ENCODE results near the gene SUCO. TPM values are rescaled to one million over a fixed set of nuclear protein-coding genes. Genes with fewer than 3 reads are reported as not detected.
"Not testable (repeated sequence)": the region's sequence is repeated elsewhere in the genome, so short reads cannot be mapped to it uniquely, and the experiment has no call there.

Gene SUCO
- total RNA-seq, 1 donor from 2014 or later: 48.1 TPM

DNA sequence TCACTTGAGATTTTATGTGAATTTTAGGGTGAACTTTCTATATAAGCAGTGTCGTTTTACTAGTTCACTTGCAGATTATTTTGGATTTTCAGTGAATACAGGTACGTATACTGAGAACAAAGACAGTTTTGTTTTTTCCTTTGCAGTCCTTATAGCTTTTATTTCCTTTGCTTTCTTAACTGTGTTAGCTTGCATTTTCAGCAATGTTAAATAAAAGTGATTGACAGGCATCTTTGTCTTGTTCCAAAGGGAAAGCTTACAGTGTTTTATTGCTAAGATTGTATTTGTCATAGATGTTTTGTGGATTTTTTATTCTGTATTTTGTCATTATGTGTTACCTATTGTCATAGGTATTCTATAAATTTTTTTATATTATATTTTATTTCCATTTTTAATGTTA lies 72.7 kb downstream of the SUCO start:
- intact Hi-C loops (cut with micrococcal nuclease): loop anchor here (5.0 kb wide), 1 partner anchor 153 kb away; no protein-coding TSS in a partner anchor

DNA sequence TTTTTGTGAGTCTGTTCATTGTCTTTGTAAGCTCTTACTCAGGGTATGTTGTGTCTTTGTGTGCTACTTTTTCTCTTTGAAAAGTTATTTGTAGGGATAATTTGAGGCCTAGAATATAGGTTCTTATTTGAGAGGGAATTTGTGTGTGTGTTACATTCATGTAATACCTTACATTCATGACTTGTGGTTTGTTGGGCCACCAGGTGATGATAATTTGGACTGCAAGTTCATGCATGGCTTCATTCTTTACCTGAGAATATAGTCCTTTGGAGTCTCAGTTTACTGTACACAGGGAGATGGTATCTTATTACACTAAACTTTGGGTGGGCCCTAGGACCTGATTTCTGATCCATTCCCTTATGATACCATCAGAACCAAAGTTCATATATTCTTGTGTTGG lies 74.2 kb downstream of the SUCO start:
- intact Hi-C loops (cut with micrococcal nuclease): loop anchor here (5.0 kb wide), 1 partner anchor 155 kb away; no protein-coding TSS in a partner anchor

DNA sequence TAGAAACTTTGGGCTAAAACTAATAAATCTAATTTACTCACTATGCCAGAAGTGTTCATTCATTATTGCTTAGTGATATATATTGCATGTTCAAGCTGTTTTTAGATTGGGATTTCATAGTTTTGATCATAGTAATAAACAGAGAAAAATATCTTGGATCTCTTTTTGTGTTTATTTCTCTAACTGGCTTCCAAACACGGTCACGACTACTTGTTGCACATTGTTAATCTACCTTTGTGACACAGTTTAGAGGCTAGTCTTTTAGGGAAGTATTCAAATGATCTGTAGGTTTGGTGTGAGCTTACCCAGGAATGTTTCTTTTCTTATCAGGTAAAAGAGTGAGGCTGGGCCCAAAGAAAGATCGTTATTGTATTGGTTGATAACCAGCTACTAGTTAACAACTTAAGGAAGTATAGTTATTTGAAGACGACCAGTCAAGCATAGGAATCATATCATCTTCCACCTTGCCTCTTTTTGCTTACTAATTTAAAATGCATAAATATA lies 75.2 kb downstream of the SUCO start:
- intact Hi-C loops (cut with micrococcal nuclease): loop anchor here (2.0 to 5.0 kb wide), 2 partner anchors 55 to 156 kb away; no protein-coding TSS in a partner anchor

DNA sequence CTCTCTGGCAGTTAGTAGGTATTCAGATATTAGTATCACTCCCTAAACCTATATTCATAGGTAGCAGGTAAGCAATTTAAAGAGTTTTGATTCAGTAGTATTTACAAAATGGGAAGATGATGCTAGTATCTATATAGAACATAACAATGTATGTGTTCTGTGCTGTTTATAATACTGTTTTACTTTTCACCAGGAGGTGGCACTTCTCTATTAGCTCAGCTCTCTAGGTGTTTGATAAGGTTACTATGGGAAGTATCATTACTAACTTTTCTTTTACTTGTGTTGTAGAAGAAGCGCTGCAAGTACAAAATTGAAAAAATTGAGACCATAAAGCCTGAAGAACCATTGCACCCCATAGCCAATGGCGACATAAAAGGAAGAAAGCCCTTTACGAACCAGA lies 76.6 kb downstream of the SUCO start:
- intact Hi-C loops (cut with micrococcal nuclease): loop anchor here (1.0 to 5.0 kb wide), 6 partner anchors 30 to 157 kb away; no protein-coding TSS in a partner anchor

DNA sequence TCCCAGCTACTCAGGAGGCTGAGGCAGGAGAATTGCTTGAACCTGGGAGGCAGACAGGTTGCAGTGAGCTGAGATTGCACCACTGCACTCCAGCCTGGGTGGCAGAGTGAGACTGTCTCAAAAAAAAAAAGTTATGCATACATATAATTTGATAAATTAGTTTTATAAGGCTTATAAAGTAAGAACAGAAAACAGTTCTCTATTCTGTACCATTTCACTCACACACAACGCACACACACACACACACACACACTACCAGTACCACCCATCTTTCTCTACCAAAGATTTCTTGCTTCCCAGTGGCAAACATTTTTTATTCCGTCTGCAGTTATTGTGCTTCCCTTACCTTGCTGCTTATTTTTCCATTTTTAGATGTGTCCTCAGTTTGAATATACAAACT lies 79.5 kb downstream of the SUCO start:
- intact Hi-C loops (cut with micrococcal nuclease): no loop called here

DNA sequence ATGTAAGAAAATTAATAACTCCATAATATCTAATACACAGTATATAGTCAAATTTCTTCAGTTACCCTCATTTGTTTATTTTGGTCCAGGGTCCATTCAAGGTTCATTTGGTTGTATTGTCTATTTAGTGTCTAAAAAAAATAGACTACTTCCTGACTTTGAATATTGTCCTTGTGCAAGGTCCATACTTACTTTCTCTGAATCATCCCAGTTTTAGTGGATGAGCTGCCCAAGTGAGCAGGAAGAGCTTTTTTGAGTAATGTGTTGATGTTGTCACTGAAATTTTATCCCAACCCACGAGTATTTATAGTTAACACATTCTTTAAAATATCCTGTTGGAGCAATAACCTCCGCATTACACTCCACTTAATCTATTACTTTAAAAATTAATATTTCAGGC lies 80.3 kb downstream of the SUCO start:
- intact Hi-C loops (cut with micrococcal nuclease): no loop called here

DNA sequence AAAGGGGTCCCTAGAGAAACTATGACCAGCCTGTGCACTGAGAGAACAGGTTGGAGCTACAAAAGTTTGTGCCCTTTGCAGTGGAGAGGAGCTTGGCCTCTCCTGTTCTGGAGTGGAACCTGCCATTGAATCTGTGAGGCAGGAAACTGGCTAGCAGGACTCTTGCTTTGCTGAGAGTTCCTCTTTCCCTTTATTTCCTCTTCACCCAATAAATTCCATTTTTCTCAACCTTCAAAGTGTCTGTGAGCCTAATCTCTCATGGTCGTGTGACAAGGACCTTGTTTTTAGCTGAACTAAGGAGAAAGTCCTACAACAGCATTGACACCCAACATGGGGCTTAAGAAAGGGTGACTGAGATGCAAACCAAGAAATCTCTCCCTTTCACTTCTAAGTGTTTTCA lies 83.2 kb downstream of the SUCO start:
- intact Hi-C loops (cut with micrococcal nuclease): no loop called here

DNA sequence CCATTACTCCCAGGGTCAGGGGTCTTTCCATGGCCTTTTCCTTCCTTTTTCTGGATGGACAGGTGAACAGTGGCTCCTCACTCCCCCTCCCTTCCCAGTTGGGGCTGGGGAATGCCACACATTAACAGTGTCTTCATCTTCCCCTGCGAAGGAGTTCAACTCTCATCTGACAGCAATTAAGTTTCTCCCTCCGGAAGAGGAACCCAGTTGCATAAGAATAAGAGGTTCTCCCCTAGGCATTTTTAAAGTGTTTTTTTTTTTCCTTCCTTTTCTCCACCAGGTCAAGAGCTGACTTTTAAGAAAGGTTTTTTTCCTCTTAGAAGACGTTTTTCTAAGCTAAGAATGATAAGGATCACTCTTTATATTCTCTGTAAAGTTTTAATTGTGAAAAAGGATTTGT lies 83.7 kb downstream of the SUCO start:
- intact Hi-C loops (cut with micrococcal nuclease): no loop called here

DNA sequence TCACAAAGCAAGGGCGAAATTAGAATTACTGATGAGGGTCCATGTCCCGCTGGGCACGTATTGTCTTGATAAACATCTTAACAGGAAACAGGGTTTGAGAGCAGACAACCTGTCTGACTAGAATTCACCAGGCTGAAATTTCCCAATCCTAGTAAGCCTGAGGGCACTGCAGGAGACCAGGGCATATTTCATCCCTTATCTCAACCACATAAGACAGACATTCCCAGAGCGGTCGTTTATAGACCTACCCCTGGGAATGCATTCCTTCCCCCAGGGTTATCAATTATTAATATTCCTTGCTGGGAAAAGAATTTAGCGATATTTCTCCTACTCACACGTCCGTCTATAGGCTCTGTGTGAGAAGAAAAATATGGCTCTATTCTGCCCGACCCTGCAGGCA lies 87.7 kb downstream of the SUCO start:
- intact Hi-C loops (cut with micrococcal nuclease): not testable (repeated sequence)

DNA sequence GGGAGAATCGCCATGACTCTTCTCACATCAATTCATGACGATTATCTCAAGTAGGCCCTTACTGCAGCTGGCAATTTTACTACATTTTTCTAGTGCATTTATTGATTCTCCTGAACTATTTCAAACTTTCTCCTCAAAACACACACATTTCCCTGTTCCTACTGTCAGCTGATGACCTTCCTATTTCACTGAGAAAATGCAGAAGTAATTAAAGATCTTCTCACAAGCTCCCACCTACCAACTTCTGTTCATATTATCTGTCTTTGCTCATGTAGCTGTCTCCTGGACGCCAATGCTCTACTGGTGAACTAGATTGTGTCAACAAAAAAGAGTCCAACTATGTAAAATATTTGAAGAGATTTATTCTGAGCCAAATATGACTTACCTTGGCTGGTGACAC lies 89.6 kb downstream of the SUCO start:
- intact Hi-C loops (cut with micrococcal nuclease): no loop called here

DNA sequence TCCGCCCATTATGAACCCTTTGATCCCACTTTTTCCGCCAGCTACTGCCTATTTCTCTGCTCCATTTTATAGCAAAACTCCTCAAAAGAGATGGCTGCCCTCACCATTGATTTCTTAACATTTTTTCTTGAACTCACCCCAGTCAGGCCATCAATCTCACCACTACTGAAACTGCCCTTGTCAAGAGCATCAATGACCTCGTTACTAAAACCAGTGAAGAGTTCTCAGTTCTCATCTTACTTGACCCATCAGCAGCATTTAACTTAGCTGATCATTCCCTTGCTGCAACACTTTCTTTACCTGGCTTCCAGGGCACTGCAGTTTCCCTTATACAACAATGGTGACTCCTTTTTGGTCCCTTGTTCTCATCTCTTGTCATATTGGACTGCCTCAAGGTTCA lies 90.8 kb downstream of the SUCO start:
- intact Hi-C loops (cut with micrococcal nuclease): no loop called here

DNA sequence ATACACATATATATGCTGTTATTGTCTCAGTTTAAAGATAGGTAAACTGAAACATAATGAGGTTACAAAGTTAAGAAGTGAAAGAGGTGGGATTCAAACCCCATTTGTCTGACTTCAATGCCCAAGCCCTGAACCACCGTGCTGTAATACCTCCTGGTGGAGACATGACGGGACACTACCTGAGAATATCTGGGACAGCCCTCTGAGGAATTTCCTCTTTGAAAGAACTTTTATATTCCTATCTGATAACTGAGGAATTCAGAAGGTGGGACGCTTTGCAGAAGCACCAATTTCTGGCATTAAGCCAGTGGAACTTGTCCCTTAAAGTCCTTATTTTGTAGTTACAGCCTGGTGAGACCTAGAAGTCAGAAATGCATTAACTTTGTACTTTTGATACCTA lies 93.9 kb downstream of the SUCO start:
- intact Hi-C loops (cut with micrococcal nuclease): loop anchor here (5.0 kb wide), 1 partner anchor 35 kb away; no protein-coding TSS in a partner anchor

DNA sequence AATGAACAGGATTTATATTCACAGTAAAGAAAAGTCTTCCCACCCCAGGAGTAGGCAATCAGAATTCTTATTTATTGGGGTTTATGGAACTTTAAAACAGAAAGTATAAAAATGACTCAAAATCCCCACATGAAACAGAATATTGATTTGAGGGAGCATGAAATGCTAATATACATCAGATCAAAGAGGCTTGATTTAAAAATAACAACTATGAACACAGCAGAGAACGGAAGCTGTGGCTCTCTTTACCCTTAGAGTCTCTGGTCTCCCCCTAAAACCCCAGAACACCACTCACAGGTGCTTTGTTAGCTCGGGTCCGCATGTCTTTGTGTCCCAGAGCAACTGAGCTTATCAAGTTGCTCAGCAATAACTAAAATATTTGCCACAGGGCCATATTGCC lies 94.8 kb downstream of the SUCO start:
- intact Hi-C loops (cut with micrococcal nuclease): loop anchor here (1.0 to 5.0 kb wide), 2 partner anchors 12 to 35 kb away; no protein-coding TSS in a partner anchor

DNA sequence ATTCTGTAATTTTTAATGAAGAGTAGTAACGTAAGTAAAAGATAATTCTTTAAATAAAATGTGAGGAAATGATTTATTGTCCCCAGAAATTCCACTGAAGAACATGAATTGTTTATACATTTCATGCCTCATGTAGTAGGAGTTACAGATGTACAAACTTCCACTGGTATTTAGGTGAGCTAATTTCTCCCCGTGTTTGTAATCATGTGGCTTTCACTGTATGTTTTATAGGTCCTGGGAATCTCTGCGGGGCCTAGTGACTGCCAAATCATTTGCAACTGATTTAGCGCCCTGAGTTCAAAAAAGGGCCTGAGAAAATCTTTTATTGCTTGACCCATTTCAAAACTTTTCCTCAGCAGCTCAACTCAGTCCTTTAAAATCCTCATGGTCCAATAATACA lies 95.5 kb downstream of the SUCO start:
- intact Hi-C loops (cut with micrococcal nuclease): loop anchor here (1.0 to 5.0 kb wide), 2 partner anchors 11 to 34 kb away; no protein-coding TSS in a partner anchor

DNA sequence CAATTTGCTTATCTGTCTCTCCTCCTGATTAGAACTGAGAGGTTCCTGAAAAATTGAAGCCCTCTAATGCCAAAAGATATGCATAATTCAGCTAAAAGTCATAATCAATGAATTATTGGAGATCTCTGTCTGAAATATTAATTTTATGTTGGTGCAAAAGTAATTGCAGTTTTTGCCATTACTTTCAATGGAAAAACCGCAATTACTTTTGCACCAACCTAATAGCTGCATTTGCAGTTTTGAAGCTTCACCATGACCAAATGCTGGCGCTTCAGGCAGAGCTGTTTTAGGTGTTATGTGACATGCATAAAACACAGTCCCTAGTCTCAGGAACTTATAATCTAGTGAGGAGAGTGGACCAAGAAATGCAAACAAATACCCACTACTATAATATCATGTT lies 96.2 kb downstream of the SUCO start:
- intact Hi-C loops (cut with micrococcal nuclease): loop anchor here (5.0 kb wide), 1 partner anchor 33 kb away; no protein-coding TSS in a partner anchor

DNA sequence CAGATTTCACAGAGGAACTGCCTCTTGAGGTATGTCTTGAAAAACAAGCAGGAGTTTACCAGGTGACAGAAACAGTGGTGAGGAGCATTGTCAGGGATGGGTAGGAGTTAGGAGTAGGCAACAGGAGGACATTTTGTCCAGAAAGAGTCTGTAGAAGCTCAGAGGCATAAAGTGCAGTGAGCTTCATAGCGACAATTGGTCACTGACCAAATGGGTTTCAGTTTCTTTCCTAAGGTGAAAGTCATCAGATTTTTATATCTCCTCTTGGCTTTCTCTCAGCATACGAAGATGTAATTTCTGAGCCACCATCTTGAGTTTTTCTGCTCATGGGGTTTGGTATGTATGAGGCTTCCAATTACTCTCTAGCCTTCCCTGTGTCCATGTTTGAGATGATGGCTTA lies 96.7 kb downstream of the SUCO start:
- intact Hi-C loops (cut with micrococcal nuclease): loop anchor here (5.0 kb wide), 1 partner anchor 33 kb away; no protein-coding TSS in a partner anchor

DNA sequence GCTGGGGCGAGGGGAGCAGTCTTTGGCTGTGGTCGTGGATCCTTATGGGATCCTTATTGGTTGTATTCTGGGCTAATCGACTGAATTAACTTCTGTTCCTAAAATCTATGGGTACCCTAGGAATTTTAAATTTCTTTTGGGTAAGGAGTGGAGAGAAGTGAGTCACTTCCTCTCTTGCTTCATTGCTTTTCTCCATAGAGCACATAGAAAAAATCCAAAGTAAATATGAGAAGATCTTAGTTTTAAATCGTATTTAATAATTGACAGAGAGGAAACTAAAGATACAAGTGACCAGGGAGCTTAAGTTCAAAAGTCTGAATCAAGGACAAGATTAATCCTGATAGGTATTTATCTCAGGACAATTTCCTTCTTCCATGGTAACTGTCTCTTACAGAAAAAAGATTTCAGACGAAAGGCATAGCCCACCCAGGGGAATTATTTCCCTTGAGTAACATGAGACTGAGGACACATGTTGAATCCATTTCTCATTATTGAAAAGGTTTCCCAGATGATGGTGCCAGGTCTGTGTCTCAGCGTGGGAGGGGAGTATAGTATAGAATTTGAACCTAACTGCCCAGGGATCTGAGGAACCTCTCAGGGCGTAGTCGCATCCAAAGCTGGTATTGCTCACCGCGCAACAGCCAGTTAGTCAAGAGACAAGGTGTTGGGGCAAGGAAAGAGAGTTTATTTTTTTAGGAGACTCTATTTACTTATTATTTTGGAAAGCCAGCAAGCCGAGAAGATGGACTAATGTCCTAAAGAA lies 97.3 kb downstream of the SUCO start:
- intact Hi-C loops (cut with micrococcal nuclease): no loop called here

DNA sequence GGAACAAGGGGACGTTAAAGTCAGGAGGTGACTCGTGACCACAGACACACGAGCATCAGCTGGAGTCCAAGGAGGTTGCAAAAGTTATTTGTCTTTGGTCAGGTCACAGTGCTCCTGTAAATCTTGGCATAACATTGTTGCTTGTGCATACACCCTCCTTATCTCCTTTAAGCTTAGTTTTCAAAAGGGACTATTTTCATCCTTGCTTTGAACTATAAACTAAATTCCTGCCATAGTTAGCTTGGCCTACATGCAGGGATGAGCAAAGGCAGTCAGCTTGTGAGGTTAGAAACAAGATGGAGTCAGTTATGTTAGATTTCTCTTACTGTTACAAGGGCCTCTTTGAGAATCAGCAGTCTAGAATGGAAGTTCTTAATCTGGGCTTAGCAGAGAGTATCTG lies 97.9 kb downstream of the SUCO start:
- intact Hi-C loops (cut with micrococcal nuclease): no loop called here

DNA sequence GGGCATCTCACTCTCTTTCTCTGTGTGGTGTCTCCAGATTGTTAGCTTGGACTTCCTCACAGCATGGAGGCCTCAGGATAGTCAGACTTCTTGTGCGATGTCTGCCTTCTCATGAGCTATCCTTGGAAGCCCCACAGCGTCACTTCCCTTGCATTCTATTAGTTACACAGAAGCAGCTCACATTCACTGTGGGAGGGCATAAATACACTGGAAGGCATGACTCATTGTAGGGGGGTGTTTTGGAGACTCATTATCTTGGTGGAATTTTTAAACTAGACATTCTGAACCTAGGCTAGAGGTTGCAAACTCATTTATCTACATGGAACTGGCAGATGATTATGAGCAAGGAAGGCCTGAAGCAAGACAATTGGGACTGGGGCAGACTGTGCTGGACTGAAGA lies 104.6 kb downstream of the SUCO start:
- intact Hi-C loops (cut with micrococcal nuclease): loop anchor here (5.0 kb wide), 1 partner anchor 840 kb away; the partner anchor contains the start of gene PRDX6

DNA sequence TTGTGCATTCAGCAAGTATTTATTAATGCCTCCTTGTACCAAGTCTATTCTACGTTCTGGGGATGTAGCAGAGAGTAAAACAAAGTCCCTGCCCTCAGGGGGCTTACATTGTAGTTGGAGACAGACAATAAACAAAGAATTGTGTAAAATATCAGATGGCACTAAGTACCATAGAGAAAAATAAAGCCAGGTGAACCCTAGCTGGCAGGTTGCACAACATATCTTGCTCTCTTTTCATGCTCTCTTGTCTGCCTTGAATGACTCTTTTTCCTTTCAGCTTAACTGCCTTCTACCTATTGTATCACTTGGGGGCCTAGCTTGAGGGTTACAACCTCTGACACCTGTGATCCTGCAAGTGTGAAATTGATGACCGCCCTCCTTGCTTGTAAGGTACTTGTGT lies 105.3 kb downstream of the SUCO start:
- intact Hi-C loops (cut with micrococcal nuclease): loop anchor here (5.0 kb wide), 1 partner anchor 839 kb away; the partner anchor contains the start of gene PRDX6

DNA sequence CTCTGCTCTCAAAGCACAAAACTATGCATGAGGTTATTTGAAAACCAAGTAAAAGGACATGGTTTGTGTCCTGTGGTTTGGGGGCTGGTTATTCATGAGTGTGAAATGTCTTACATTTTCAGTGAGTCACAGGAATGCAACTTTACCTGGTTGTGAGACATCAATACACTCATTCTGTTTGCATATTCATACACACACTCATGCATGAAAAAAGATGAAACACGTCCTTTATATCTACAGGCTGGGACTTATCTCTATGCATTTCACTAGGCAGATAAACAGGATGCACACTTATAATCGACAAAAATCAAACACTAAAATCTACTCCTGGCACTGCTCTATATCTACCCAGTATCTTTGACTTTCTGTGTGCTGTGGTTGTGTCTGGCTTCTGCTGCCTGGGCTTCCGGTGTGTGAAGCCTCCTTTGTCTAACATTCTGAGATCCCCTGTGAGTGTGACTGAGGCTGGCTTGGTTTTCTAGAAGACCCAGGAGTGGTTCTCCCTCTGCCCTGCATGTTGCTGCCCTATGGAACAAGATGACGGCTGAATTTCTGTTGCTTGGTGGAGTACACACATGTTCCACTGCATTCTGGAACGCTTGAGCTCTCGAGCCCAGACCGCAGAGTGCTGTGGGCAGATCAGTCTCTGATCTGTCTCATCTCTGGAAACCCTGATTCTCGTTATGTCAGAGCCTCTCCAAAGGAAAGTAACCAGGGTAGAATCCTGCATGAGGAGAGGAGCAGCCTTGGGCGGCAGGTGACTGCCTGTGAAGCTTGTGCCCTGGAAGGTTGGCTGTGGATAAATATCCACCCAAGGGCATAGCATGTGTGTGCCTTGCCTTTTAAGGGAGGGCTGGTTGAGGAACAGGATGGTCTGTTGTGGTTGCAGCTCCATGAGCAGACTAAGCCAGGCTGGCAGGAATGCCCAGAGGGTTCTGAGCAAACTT lies 106.2 kb downstream of the SUCO start:
- intact Hi-C loops (cut with micrococcal nuclease): loop anchor here (1.0 to 5.0 kb wide), 15 partner anchors 8 to 838 kb away; partner anchors contain the start of genes PIGC, PRDX6 and SUCO

Measured in T-helper 1 cell treated with Interleukin-12 subunit alpha and Interleukin-12 subunit beta and Interleukin-4 antibody, amounts not matched to agents 30 ng/mL and 1 ng/mL, for 36 hours (primary cell).